HG03175 (cell line): ENCODE data around the gene DHRS3.

Source experiments
- ATAC-seq: cut with Tn5 transposase; IDR thresholded peaks from one replicate; pipeline ENCODE4 v1.9.1; 2021; ENCODE audit warnings: mild to moderate bottlenecking, moderate library complexity; ENCODE audit not compliant: unreplicated experiment

Gene DHRS3

DNA sequence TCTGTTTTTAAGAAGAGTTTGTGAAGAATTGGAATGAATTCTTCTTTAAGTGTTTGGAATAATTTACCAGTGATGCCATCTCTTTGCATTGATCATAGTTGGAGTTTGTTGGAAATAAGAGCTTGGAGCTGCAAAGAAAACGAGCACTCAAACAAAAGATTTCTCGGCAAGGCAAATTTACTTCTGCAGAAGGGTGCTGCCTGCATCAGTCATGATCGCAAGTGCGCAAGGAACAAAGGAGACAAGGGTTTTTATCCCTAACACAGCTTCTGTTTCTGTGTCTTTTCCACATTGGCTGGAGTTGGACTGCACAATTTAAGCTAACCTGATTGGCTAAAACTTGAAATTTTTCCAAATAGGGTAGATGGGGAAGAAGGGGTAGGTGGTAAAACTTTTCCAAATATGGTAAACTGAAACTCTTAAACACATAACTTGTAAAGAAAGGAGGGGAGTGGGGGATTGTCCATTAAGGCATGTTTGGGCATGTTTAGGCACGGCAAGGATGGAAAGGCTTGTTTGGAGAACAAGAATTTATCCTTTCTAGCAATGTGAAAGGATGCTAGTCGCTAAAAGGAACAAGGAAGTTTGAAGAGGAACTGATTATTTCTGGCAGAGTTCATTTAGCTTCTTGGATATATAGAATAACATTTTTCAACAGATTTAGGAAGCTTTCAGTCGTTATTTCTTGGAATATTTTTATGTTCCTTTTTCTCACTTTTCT is 22.4 kb upstream of the DHRS3 start:
- ATAC-seq, result no peak

DNA sequence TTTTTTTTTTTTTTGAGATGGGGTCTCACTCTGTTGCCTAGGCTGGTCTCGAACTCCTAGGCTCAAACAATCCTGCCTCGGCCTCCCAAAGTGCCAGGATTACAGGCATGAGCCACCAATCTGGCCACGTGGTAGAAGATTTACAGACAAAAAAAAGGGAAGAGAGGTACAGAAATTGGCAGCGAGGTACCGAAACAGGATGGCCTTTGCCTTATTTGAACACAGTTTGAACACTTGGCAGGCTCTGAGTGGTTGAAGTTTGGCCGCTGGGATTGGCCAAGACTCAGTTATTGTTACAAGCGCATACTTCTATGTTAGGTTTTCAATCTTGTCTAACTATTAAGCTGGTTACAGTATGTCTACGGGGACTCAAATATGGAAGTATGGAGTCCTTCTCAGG is 19.7 kb upstream of the DHRS3 start:
- no peak for ATAC-seq

DNA sequence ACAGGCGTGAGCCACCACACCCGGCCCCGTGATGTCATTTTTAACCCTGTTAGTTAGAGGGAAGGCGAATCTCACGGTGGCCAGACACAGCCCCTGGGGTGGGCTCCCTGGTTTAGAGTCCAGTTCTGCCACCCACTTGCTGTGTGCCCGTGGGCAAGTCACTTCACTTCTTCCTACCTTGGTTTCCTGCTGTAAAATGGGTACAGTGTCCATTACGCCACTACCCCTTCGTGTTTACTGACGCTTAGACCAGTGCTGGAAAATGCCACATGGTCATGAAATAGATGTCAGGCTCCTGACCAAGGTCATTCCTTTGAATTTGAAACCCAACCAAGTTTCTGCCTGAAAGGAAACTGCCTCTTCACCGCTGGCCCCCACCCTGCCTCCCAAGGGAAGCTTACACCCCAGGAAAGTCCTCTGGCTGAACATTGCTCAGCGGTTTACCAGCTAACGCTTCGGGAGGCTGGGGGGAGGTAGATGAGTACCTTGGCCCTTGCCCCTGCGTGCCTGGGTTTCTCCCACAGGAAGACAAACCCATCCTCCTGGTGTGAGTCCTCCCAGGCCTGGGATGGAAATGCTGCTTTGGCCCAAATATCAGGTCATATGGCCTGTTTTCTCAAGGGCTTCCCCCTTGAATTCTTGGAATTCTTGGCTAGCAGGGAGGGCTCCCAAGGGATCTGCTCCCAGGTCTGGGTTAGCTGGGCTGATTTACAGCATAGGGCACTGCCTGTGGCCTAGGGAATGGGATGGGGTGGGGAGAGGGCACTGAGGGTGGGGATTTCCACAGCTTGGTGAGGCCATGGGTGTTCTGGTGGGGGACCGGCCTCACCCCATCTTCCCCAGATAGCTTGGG is 18.3 kb upstream of the DHRS3 start:
- ATAC-seq, result no peak

DNA sequence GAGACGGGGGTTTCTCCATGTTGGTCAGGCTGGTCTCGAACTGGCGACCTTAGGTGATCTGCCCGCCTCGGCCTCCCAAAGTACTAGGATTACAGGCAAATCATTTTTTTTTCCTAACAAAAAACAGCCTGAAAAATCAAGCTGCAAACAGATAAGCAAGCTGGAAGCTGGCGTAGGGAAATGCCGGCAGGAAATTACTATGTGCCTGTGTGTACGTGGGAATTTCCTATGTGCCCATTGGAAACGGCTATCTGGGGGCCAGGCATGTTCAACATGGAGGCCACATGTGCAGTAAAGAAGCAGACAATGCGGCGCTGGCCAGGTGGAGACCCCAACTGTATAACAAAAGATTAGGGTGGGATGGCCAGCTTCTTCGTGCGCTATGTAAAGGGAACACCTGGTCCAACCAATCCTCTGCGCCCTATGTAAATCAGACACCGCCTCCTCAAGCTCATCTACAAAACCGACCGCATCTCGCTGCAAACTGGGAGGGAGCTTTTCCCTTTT is 16.7 kb upstream of the DHRS3 start:
- no peak for ATAC-seq

DNA sequence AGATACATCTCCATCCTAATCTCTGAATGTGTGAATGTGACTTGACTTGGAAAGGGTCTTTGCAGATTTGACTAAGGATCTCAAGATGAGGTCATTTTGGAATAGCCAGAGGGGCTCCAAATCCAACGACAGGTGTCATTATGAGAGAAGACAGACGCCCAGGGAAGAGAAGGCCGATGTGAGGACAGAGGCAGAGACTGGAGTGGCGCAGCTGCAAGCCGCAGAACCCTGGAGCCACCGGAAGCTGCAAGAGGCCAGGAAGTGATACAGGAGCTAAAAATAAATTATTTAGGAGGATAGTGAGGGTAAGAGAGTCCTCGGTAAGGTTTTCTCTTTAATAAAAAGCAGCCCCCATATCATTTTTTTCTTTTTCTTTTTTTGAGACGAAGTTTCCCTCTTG is 16.1 kb upstream of the DHRS3 start:
- ATAC-seq, result no peak

DNA sequence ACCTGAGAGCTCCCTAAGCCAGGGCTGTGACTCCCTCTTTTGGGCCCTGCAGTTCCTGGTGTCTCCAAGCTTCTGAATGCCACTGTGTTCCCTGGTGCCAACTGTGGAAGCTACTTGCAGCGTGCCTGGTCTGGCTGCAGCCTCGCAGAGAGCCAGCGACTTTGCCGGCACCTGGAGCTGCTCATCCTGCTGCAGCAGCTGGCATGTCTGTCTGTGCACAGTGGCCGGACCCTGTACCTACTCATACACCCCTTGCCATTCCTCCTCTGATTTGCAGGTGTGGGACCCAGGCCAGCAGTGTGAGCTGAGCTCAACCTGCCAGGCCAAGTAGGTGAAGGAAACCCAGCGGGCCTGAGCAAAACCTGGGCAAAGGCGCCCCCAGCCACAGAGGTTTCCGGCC is 13.6 kb upstream of the DHRS3 start:
- no peak for ATAC-seq

DNA sequence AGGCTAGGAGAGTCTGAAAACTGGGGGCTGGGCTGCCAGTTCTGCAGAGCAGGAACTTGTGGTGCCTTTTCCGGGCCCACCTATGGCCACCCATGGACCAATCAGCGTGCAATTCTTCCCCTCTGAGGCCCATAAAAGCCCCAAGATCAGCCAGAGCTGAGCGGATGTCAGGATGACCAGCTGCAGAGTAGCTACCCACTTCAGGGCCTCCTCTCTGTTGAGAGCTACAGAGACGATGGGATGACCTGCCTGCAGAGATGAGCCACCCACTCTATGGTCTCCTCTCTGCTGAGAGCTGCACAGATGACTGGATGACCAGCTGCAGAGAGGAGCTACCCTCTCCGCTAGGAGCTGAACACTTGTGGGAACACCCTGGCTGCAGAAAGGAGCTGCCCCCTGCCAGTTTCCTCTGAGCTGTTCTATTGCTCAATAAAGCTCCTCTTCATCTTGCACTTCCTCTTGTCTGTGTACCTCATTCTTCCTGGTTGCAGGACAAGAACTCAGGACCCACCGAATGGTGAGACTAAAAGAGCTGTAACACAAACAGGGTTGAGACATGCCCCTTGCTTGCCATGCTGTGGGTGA is 13.0 kb upstream of the DHRS3 start:
- ATAC-seq, result no peak

DNA sequence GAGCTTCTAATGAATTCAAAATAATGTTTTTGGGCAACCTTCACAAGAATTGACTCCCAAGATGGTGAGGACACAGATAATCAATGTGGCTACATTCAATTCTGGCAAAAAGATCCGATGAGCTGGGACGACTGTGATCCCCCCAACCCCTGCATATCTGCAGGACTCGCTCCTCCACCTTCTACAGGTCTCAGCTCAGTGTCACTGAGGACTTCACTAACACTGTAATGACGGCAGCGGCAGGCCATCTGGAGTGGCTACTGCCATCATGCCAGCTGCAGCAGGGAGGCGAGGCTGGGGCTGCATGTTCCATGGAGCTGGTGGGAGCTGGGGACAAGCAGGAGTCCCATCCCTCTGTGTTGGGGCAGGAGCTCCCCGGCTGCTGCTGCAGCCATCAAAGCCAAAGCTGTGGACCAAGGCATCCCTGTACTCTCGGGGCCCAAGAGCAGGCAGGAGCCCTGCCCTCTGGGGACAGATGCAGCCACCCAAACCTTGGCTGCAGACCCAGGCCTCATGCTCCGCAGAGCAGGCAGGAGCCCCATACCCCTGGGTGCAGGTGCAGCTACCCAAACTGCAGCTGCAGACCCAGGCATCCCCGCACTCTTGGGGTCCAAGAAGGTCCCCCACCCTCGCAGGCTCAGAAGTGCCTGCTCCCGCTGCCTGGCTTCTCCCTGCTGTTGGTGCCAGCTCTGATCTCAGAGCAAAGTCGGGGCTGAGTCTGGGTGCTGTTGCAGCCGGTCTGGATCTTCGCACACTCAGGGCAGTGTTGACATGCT is 12.2 kb upstream of the DHRS3 start:
- no peak for ATAC-seq

DNA sequence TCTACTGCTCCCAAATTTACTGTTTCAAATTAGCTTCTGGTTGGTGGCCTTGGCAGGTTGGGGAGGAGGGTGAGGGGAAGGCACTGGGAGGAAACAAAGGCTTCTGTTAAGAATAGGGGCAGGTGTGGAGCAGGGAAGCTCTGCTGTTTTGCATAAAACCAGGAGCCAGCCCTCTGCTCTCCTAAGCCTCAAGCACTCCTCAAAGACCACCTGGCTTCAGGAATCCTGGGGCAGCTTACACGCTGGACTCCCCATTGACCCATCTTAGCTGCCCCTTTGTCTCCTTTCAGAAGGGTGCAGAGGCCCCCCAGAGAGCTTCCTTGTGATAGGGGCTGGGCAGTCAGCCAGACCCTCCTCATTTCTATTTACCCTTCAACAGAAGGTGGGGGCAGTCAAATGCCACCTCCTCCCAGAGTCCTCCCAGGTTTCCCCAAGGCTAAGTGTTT is 11.5 kb upstream of the DHRS3 start:
- ATAC-seq, result no peak

DNA sequence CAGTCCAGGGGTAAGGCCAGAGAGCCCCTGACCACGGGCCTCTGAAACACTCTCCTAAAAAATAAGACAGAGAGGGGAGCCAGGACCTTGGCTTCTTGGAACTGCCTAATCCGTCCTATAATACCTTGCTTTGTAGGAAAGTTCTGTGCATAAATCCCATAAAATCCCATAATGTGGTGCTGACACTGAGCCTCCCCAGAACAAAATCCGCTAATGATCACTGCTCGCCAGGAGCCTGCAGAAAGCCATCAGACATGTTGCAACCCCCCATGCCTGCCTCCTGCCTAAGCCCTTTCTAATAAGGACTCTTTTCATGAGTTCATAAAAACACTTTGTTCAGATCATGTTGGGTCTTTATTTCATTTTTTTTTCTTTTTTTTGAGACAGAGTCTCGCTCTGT is 9.3 kb upstream of the DHRS3 start:
- no peak for ATAC-seq

DNA sequence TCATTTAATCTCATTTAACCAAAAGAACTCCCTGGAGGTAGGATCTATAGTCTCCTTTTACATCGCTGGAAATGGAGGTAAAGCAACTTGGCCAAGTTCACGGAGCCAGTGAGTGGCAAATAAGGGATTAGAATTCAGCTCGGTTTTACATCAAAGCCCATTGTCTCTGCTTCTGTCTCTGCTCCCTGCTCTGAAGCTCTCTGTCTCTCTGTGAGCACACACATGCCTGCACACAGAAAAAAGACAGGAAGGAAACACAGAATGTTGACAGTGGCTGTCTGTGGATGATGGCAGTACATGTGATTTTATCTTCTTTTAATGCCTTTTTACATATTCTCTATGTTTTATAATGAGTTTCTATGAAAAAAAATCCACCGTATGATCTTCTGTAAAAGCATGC is 8.9 kb upstream of the DHRS3 start:
- no peak for ATAC-seq

DNA sequence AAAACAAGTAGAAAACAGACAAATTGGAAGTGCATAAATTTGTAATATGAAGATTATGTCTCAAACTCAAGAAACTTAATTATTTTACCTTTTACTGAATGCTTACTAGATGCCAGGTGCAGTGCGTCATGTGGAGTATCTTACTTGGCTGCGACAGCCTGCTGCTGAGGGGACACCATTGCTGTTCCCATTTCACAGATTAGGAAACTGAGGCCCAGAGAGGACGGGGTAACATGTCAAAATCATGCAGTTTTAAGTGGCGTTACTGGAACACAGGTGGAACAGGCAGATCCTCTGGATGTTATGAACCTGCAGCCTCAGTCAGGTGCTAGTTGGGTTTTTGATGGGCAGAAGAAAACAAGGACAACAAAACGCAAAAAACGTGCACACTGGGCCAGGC is 7.3 kb upstream of the DHRS3 start:
- no peak for ATAC-seq

DNA sequence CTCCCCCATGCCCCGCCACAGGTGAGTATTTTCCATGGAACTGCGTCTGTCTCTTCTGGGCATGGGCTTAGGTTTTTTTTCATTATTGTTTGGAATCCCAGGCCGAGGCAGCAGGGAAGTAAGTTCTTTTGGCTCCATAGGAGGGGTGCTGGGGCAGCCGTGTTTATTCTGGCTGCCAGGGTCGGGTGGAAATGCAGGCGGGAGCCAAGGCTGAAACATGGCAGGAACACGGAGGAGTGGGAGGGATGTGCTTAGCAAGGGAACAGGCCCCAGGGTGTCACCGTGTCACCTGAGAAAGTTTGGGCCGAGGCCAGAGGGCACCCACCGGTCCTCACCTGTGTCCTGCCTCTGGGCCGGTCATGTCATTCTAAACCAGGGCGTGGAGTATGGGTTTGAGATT is 4.5 kb upstream of the DHRS3 start:
- no peak for ATAC-seq

DNA sequence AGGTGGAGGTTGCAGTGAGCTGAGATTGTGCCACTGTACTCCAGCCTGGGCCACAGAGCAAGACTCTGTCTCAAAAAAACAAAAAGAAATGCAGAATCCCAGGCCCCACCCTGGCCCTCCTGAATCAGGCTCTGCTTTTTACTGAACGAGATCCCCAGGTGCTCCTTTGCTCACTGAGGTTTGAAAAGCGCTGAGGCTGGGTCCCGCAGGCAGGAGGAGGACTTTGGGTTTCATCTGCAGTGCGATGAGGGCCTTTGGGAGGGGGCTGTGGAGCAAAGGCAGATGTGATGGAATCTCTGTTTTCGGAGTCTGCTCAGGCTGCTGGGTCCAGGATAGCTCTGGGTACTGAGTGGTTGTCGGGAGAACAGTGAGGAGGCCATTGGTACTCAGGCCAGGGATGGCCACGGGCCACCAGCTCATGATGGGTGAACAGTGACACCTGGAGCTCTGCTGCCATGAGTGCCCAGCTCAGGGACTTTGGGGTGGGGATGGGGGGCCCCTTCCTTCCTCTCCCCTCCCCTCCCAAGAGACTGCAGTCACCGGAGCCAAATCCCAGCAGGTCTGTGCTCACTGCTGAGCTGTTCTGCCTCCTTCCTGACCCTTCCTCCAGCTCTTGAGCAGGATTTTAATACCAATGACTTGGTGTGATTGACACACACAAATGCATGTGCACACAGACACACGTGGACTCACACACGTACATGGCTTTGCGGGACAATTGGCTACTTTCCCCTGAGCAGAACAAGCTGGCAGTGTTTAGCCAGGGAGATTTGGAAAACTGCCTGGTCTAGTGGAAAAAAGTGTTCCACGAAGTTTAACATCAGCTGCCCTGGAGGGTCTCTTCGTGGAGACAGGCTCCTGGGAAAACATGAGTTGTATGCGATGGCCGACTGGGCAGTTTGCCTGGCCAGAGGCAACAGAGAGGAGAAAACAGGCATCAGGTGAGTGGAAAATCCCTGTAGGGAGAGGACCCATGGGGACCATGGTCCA is 3.6 kb upstream of the DHRS3 start:
- ATAC-seq, result no peak

DNA sequence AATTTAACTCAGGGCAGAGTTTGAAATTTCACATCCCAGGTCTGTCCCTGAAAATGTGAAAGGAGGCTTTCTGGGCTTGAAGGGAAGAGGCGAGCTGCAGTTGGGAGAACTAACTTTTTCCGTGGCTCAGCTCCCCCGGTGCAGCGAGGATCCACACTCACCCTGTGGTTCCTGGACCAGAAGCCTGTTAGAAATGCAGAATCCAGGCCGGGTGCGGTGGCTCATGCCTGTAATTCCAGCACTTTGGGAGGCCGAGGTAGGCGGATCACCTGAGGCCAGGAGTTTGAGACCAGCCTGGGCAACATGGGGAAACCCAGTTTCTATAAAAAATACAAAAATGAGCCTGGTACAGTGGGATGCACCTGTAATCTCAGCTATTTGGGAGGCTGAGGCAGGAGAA is 2.9 kb upstream of the DHRS3 start:
- no peak for ATAC-seq

DNA sequence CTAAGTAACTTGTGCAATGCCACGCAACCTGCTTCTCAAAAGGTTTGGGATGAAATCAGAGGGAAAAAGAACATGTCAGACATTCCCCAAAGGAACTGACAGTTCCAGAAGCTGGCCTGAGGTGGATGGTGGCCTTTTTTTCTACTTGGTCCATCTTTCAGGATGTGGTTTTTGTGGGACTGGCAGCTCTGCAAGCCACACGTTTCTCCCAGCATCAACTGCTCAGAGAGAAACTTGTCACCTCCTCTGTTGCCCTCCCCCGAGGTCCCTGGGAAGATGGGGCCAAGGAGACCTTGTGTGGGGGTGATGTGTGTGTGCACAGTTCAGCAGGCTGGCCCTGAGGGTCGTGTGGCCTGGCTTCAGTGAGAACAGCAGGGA is 2.5 kb upstream of the DHRS3 start:
- no peak for ATAC-seq

DNA sequence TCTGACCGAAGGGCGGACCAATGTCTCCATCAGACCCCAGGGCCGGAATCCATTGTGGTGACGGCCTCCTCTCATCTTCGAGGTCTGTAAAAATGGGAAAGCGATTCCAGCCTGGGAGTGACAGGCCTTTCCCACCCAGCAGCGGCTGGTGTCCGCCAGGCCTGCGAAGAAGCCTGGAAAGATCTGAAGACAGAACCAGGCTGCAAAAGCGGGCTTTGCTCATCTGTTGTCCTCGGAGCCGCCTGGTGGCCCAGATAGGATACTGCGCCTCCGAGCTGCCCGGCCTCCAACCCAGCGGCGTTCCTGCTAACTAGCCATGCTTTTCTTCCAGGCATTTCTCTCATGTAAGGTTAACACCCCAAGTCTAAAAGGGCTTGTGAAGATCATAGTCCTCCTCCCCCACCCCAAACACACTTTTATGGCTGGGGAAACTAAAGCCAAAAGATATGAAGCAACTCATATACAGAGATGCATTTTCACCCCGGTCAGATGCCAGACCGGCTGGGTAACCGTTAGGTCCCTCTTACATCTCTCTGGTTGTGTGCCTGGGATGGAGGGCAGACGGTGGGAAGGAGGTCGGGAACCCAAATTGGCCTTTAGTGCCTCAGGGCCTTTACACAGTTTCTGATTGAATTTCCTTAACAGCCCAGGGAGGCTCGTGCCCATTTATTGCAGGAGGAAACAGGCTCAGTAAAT is 1.9 kb upstream of the DHRS3 start:
- peak; percentile 44 for ATAC-seq

DNA sequence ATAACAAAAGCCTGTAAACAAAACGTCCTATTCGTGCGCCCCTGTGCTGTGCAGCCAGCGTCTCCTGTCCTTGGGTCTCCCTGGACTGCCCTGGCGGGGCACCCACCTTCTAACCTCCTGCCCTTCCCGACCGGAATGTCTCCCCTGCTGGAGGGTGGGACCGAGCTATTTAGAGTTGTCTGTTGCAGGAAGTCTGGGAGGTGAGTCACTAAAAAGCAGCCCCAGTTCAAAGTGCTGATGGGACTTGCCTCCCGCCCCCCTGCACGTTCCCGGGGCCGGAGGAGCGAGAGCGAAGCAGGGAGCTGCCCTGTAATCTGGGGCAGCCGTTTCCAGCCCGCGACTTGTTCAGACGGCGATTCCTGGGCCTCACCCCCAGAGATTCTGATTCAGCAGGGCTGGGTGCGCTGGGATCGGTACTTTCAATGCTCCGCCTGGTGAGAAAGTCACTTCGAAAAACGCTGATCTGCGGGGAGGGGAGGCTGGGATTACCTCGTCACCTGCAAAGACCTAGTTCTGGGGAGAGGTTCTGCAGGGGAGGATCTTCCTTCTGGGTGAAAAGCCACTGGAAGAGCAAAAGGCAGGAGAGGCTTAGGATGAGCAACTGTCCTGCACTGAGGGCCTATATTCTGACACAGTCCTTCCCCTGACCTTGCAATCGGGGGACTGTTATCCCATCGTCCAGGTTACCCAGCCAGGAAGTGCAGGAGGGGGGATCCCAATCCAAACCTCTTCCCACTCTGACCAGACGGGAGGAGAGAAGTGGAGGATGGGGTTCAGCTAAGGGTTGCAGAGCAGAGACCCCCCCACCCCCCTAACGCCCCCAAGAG is 1.2 kb upstream of the DHRS3 start:
- ATAC-seq, result no peak

DNA sequence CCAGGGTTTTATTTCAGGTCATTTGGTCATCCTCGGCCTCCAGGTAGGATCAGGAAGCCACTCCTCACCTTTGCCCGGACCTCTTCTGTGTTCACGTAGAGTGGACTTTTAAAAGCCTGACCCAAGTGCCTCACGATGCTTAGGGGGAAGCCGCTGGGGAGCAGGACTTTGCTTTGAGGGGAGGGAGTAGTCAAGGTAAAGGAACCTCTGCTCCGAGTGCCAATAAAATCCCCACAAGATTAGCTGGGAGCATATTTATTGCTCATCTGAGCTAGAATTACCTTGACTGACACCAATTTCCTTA is 603 bp upstream of the DHRS3 start:
- no peak for ATAC-seq
